SH-SY5Y (cell line): ENCODE measurements around the gene WTAP.

Source experiments
- GATA2 ChIP-seq: IDR thresholded peaks from 2 replicates; pipeline ENCODE4 v1.6.1; 2011; ENCODE audit warnings: mild to moderate bottlenecking, low read depth, low read length
- GATA3 ChIP-seq: IDR thresholded peaks from 2 replicates; pipeline ENCODE4 v1.6.1; 2011; ENCODE audit warnings: low read depth, mild to moderate bottlenecking, low read length, moderate library complexity

The WTAP gene

DNA sequence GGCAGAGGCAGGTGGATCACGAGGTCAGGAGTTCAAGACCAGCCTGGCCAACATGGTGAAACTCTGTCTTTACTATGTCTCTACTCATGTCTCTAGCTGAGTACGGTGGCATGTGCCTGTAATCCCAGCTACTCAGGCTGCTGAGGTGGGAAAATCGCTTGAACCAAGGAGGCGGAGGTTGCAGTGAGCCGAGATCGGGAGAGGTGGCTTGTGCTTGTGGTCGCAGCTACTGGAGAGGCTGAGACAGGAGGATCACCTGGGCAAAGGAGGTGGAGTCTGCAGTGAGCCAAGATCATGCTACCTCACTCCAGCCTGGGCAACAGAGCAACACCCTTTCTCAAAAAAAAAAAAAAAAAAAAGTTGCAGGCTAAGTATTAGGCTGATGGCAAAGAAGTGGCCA, 8.0 kb upstream of the WTAP start:
- TF ChIP-seq GATA2 (no peak), GATA3 (no peak)

DNA sequence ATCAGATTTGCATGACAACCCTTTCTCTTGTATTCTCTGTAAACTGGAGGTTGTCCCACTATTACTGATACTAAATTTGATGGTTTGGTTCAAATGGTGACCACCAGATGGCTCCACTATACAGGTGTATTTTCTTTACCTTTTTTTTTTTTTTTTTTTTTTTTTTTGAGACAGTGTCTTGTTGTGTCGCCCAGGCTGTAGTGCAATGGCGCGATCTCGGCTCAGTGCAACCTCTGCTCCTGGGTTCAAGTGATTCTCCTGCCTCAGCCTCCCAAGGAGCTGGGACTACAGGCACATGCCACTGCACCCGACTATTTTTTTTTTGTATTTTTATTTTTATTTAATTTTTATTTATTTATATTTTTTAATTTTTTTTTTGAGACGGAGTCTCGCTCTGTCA, 6.6 kb upstream of the WTAP start:
- TF ChIP-seq GATA2 (no peak), GATA3 (no peak)

DNA sequence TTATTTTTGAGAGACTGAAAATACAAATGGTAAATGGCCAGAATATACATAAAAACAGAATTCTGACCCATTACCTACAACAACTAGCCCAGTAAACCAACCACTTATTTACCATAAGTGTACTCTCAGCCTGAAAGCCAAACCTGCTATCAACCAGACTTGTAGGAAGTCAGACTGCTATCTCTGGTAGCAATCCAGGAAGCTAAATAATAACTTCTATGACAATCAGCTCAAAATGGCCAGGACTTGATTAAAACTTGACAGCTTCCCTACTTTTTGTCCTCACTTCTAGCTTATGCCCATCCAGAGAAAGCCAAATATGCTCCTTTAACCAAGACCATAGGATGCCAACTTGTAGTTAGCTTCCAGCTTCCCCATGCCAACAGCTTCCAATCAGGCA, 4.7 kb upstream of the WTAP start:
- TF ChIP-seq GATA3, result no peak
- no peak for TF ChIP-seq GATA2

DNA sequence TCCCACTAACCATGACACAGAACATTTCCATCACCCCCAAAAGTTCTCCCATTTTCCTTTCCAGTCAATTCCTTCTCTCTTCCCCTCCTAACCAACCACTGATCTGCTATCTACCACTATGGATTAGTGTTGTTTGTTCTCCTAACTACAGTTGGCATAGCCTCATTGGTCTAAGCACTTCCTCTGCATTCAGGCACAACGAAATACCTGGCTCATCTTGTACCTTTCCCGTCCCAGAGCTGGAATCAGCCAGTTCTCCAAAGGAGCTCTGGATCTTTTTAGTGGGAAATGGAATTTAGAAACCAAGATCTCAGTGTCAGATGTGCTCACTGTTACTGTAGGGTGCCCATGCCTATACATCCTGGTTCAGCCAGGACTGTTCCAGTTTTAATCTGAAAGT, 4.0 kb upstream of the WTAP start:
- TF ChIP-seq GATA3 (no peak), GATA2 (no peak)

DNA sequence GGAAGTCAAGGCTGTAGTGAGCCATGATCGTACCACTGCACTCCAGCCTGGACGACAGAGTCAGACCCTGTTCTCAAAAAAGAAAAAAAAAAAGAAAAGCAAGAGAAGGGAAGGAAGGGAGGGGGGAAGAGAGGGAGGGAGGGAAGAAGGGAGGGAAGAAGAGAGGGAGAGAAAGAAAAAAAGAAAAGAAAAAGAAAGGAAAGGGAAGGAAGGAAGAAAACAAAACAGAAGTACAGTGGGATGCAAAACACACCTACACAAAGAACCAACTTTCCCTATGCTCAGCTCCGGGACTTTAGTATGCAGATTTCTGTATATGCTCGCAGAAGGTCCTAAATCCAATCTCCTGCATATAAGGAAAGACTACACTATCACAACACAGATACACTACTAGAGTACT, 2.5 kb upstream of the WTAP start:
- no peak for TF ChIP-seq GATA3
- TF ChIP-seq GATA2, result no peak

DNA sequence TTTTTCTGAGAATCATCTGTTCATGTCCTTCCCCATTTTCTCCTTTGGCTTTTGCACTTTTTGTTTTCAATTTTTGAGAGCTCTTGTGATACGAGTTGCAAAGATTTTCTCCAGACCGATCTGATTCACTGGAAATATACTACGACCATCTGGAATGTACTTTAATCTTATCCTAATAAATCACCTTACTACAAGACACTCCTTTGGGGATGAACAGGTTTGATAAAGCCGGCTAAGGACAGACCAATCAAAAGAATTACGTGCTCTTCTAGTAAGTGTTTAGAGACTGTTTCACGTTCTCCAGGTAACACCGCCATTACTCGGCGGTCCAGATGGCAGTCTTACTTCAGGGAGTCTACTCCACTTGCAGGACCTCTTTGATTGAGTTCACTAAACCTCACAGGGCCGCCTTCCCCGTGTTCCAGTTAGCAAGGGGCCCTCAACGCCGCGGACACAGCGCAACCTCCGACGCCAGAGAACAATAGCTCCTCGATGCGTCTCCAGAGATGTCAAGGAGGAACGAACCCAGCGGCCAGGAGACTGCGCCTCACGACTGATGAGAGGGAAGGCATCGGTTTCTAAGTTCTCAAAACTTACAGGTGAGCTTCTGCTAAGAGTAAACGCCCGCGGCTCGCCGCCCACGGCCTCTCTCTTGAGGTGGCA, 920 bp upstream of the WTAP start:
- no peak for TF ChIP-seq GATA2

DNA sequence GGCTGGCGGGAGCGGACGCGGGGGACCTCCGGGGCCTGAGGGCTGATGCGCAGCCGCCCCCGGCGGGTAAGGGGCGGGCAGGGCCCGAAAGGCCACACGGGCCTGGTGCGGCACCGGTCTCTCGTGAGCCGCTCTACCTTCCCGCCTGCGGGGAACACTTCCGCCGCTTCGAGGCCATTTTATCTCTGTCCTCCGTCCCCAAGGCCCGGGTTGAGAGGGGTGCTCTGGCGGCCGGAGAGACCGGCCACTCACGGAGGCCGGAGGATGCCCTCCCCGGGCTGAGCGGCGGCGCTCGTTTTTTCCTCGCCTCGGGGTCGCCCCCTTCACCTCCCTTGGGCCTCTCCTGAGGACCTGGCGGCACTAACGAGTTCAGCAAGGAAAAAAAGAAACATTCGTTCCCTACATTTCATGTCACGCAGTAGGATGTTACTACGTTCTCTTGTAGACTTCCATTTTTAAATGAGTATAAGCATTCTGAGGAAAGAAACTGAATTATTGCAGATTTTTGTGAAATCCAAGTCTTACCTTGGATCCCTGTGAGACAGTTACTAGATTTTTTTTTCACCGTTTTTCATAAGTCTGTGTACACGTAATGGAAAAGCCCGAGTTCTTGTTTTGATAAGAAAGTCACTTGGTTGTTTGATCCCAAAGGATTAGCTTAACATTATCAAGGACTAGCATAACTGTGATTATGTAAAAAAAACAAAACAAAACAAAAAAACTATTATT, 575 bp downstream of the WTAP start:
- TF ChIP-seq GATA2 (no peak), GATA3 (no peak)

DNA sequence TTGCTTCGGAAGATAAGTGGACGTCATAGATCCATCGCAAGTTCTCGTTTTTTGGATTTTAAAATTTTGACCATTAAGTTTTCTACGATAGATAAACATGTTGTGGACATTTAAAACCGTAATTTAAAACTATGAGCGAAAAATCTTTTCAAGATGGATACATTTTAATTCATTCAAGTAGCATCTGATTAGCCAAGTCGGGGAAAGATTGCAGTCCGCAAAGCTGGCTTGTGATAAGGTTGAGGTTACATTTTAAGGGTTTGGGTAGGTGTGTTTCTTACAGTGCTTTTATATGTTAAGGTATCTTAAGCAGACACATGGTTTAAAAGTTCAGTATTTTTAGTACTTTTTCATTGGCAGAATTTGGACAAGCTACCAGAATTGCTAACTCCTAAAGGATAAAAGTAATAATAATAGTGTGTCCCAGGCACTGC, 1.2 kb downstream of the WTAP start:
- no peak for TF ChIP-seq GATA3
- TF ChIP-seq GATA2, result no peak

DNA sequence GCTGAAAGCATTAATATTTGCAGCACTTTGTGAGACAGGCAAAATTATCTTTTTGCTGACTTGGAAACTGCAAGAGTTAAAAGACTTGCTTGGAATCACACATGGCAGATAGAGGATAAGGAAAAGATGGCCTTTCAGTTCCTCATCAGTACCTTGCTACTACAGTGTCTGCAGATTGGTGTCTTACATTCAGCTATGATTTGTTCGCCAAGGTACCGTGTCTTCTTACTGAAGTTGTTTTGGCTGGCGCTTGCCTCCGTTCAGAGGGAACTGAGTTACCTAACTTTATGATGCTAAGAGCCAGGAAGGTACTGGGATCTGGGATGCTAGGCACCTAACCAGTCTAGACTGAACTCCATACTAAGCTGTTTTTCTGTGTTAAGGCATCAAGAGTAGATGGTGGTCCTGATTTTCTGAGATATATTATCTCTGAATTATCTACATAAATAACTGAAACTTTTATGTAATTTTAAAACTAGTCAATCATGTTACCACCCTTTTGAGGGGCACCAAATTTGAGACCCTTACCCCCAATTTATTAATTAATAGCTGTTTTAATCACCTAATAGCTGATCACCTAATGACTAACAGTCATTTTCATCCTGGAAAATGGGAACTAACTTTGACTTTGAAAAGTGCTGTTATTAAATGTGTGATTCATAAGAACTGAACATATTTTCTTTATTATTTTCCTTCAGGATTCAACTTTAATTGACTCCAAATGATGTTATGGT, 2.5 kb downstream of the WTAP start:
- TF ChIP-seq GATA3 (no peak), GATA2 (no peak)

DNA sequence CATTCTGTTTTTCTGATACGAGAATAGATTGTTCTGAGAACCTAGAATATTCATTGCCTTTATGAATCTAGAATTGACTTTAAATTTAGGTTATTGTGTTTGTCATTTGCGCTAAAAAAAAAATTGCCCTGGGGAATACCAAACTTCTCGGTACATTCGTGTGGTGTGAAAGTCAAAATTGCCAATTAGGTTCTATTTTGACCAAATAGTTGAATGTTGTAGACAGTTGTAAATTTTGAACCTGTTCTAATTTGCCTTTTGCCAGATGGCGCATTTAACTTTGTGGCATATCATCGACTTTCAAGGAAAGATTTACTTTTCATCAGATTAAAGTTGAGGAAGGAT, 3.0 kb downstream of the WTAP start:
- no peak for TF ChIP-seq GATA2

DNA sequence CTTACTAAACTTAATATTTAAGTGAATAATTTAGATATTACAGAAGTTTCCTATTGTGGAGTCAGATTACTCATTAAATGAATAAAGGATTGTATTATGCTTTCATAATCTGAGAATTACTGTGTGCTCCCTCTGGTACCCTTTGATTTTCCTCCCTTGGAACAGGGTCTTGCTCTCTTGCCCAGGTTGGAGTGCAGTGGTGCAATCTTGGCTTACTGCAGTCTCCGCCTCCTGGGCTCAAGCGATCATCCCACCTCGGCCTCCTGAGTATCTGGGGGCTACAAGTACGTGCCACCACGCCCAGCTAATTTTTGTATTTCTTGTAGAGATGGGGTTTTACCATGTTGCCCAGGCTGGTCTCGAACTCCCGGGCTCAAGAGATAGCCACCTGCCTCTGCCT, 9.6 kb downstream of the WTAP start:
- TF ChIP-seq GATA3 (no peak), GATA2 (no peak)

DNA sequence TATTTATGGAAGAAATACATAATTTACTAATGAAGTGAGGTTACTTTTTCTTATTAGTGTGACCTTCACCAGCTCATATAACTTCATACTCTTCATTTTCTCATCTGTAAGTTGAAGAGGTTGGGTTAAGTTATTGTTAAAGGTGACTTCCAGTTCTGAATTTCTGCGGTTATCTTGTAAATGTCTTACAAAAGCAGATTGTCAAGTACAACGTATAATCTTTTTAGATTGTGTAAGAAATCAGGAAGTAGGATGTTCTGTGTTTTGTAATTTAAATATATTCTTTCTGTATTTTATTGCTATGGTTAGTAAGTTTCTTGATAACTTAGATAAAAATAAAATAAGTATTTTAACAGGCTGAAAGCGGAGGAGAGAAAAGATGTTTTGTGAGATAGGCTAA, 12.0 kb downstream of the WTAP start:
- no peak for TF ChIP-seq GATA2
- TF ChIP-seq GATA3, result no peak

DNA sequence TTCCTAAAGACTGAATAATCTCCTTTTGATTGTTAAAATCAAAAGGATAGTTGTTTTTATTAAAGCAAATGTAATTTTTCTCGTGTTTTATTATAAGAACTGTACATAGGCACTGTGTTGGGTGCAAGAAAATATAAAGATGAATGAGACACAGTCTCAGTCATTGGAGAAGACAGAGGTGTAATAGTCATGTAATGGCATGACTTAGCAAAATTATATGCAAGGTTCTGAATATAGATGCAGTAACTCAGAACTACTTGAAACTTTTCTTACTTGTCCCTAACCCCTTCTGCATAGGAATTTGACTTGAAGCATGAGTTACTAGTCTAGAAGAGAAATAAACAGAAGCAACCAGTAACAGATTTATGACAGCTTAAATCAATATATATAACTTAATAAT, 14.9 kb downstream of the WTAP start:
- TF ChIP-seq GATA3 (no peak), GATA2 (no peak)

DNA sequence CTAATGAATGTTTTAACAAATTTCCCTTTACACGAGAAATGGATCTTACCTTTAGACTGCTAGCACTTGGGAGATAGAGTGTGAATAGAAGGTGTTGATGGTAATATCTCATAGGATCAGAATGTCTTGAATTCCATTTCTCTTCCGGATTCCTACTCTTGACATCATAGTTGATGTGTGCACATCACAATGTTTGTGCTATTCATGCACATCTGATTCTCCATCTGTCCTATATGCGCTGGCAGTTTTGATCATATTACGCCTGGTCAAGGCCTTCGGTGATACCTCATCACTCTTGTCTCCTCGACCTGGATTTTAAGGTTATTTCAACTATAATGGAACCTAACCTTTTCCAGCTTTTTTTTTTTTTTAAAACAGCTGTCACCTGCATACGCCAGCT, 17.8 kb downstream of the WTAP start:
- TF ChIP-seq GATA3 (no peak), GATA2 (no peak)

DNA sequence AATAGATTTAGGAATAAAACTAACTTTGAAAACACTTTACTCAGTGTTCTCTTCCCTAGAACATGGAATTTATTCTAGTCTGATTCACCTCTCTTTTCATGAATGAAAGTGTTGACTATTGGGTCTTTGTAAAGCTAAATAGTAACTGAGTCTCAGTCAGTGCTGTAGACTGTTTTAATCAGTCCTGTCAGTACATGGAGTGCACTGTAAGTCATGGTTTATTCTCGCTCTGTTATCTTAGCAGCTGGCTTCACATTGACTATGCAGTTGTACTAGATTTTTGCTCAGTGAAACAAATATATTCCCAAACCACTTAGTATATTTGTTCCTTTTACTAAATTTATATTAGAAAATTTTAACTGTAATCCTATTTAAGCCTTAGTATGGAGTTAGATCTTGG, 19.5 kb downstream of the WTAP start:
- no peak for TF ChIP-seq GATA2
- no peak for TF ChIP-seq GATA3
